Measurements from ENCODE around the gene ADRA2C.

- TF ChIP-seq EP300 (IDR thresholded peaks at IDR 0.05; ENCODE audit: borderline replicate concordance) (no peak), RAD21 (IDR thresholded peaks at IDR 0.05; ENCODE audit: low read depth) (no peak), TAF1 (IDR thresholded peaks at IDR 0.05; ENCODE audit: low read depth) (no peak), TCF12 (IDR thresholded peaks at IDR 0.05; ENCODE audit: low read depth) (no peak)
Observed at GRCh38 chr4:3735196-3735595, 31.0 kb upstream of the ADRA2C start.
